HG03175 (cell line): Measurements from ENCODE around the gene NEDD4L.

Source experiments
- ATAC-seq: cut with Tn5 transposase; IDR thresholded peaks from one replicate; pipeline ENCODE4 v1.9.1; 2021; ENCODE audit warnings: mild to moderate bottlenecking, moderate library complexity; ENCODE audit not compliant: unreplicated experiment

NEDD4L gene

DNA sequence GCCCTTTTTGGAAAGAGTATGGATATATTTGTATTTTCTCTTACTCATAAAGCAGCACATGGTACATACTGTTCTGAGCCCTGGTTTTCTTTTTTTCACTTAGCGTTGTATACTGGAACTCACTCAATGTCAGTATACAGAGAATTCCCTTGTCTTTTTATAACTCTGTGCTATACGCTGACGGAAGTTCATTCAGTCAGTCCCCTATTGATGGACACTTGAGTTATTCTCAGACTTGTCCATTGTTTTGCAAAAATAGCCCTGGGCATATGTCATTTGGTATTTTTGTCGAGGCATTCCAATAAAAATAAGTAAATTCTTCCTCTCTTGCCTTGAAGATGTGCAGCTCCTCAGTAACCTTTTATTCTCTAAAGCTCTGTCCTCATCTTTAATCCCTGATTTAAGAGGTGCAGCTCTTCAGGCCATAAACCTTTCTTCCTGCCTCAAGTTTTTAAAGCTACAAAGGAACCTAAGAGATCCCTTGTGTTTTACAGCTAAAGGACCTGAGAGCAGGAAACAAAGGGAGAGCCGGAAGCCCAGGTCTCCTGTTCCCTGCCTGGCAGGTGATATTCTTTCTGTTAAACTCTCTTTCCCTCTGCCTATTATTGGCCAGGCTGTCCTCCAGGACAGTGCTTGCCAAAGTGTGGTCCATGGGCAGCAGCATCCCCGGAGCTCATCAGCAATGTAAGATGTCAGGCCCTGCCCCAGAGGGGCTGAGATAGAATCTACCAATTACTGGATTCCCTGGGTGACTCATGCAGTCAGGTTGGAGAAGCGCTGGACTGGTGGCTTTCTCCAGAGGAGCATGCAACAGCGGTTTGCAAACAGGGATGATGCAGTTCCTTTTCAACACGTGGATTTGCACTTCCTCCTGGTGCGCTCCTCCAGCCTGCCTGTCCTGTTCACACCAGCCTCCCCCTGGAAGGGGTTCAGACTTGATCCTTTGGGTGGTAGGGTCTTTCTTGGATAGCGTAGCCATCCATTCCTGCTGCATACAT is 158.0 kb downstream of the NEDD4L start:
- no peak for ATAC-seq

DNA sequence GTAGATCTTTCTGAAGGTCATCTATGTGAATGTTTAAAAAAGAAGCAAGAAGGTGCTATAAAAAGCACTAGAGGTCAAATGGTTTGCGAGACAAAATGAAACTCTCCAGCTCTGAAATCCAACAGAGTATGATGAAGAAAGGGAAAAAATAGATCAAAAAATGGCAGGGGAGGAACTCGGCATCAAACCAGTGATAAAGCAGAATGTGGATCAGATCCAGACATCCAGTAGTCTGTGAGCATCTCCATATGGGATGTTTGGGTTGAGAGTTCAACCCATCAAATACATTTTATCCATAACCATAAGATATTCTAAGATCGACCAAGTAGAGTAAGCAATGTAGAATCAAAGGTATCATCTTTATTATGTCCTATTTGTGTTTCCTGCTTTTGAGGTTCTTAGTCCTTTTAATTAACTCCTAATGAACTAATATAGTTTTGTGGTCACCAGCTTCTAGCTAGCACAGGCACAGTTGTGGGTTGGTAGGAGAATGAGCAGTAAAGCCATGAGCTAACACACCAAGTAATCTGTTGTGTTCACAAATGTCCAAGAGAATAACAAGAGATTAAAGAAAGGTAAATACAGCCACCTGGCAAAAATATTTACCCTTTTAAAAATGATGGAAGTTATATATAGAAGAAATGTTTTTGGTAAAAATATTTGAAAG is 160.9 kb downstream of the NEDD4L start:
- no peak for ATAC-seq

DNA sequence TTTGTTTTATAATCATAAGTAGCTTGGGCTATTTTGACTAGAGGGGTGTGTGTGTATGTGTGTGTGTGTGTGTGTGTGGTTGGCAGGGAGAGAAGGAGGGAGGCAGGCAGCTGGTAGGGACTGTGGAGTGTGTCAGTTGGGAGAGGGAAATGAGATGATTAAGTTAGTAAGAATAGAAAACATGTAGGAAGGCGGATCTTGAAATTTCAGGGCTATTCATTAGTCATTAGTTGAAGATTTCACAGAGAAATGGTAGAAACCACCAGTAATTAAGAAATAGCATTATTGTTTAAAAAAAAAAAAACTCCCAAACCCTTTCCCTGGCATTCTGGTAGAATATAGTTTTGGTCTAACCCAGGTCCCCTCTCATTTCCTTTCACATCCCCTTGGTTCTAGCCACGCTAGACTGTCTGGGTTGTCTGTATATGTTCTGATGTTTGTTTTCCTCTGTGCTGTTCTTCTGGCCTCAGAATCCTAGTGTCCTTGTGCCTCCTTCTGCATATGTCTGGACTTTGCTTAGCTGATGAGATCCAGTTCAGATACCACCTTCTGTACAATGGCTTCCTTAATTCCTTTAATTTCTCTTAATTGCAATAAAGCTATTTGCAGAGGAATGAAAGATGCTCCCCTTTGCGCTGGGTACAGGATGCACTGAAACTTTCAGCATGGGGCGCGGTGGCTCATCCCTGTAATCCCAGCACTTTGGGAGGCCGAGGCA is 161.6 kb downstream of the NEDD4L start:
- ATAC-seq, result no peak

DNA sequence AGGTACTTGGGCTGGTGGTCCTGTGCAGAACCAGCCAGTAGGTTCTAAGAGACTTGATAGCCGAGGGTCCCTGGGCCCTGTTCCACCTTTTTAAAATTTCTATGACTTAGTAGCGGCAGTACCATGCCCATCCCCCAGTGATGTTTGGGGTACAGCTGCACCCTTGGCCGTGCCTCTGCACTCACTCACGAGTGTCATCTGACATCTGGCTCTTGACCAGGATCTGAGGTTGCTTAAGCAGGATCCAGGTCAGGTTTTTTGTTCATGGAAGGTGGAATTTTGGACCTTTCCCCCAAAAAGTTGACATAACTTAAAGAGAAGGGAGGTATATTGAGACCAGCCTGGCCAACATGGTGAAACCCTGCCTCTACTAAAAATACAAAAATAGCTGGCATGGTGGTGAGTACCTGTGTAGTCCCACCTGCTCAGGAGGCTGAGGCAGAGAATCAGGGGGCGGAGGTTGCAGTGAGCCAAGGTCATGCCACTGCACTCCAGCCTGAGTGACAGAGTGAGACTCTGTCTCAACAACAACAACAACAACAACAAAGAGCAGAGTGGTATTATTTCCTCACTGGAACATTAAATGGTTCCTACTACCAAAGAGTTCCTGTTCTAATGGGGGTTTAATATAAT is 163.6 kb downstream of the NEDD4L start:
- ATAC-seq, result no peak

DNA sequence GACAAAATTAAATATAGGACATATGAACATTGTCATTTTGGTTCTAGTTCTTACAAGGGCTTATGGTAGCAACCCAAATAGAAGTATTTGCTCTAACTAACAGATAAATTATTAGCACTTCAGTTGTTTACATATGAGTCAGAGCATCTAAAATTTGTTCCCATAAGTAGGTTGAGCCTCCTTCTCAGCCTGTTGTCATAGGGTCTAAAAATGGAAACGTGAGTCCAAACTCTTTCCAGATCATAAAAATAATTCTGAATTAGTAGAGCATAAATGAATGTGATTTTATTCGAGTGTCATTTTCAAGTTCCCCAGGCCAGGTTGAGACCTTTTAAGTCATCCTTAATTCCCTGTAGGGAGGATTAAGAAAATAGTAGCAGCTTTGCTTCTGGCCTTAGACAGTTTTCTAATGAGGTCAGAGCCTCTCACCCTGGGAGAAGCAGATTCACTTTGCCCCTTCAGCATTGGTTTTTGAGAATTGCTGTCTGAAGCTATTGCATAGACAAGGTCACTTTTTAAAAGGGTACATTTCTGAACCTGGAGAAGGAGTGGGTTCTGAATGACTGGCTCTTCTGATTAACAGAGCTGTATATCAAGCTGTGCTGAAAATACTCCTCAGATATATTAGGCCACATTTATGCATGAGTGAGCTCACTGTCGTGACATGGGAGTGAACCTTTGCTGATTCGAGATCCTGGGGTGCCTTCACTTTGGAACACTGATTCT is 164.3 kb downstream of the NEDD4L start:
- no peak for ATAC-seq

DNA sequence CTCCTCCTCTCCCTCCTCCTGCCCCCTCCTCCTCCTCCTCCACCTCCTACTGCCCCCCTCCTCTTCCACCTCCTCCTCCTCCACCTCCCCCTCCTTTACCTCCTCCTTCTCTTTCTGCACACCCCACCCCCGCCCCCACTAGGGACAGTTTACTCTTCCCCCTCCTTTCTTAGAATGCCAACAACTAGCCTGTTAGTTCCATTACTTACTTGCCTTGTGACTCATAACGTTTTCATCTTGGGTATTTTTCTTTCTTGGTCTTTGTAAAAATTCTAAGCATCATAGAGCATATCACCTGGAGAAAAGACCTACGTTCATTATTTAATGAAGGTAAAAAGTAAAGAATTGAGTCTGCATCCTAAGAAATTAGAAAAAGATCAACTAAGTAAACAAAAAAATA is 165.3 kb downstream of the NEDD4L start:
- ATAC-seq, result no peak

DNA sequence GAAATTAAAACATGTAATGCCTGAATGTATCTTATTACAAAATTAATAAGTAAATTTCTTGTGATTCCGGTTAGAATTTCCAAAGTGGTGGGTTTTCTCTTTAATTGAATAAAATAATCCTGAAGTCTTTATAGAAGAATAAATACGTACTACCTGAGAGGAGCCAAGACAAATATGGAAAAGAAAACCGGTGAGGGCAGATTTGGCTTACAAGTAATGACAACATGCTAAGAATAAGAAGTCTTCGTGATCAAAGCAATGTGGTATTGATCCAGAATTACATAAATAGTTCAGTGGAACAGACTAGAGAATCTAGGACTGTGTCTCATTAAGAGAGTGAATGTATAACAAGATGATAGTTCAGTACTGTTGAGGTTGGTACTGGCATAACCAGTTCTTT is 167.5 kb downstream of the NEDD4L start:
- no peak for ATAC-seq

DNA sequence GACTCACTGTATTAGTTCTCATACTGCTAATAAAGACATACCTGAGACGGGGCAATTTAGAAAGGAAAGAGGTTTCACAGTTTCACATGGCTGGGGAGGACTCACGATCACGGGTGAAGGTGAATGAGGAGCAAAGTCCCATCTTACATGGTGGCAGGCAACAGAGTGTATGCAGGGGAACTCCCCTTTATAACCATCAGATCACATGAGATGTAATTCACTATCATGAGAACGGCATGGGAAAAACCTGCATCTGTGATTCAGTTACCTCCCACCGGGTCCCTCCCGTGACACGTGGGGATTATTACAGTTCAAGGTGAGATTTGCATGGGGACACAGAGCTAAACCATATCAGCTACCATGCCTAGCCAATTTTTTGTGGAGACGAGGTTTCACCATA is 168.2 kb downstream of the NEDD4L start:
- ATAC-seq, result no peak

DNA sequence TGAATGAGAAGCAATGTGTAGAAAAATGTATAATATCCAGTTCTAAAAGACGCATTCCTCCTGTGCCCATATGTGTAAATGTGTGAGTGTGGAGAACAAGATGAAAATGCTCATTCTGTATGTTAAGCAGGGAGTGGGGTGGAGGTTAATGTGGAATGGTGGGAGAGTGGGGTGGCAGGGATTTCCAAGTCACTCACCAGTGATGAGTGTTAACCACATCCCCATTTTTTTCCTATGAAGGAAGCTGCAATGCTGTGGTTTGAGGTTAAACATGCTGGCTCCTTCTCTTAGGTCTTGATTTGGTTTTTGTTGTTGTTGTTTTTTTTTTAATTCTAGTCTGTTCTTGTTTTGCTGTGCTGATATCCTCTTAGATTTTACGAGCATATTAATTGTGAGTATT is 169.4 kb downstream of the NEDD4L start:
- no peak for ATAC-seq

DNA sequence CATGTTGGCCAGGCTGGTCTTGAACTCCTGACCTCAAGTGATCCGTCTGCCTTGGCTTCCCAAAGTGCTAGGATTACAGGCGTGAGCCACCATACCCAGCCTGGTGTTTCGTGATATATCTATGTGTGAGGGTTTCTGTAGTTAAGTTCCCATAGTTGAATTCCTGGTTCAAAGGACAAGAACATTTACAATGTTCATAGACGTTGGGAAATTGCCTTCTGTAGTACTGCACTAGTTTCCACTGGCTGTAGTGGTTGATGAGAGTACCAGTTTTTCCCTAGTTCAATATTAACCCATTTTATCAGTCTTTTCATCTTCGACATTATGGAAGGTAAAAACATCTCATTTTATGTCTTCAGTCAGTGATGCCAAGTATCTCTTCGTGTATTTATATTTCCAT is 171.0 kb downstream of the NEDD4L start:
- no peak for ATAC-seq

DNA sequence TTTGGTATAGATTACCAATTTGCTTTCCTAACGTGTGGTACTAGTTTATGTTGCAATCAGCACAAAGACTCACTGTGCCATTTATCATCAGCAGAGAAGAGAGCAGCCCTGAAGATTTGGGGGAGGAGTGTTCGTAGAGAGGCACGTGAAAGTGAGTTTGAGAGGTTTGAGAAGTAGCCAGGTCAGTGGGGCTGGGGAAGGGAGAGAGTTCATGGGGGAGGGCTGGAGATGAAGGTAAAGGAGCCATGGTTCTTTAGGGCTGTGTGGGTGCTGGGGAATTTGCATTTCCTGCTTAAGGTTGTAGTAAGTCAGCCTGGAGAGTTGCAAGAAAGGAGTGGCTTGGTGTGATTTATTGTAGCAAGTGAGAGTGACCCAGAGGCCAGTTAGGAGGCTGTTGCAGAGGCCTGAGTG is 172.1 kb downstream of the NEDD4L start:
- no peak for ATAC-seq

DNA sequence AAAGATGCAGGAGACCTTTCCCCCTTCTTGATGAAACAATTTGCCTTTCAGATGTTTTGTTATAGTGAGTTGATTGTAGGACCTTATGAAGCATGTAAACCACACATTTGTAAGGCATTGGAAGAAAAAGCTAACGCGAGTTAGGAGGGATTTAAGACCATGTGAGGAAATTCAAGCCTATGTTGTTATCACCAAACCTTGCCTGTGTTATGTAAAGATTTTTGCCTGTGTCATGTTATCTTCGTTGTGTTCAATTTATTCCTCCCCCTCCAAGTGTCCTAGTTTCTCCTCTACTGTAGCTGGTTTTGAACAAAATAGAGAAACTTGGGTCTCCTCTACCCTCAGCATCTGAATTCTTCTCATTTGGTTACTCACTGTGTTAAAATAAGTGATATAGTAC is 173.0 kb downstream of the NEDD4L start:
- no peak for ATAC-seq

DNA sequence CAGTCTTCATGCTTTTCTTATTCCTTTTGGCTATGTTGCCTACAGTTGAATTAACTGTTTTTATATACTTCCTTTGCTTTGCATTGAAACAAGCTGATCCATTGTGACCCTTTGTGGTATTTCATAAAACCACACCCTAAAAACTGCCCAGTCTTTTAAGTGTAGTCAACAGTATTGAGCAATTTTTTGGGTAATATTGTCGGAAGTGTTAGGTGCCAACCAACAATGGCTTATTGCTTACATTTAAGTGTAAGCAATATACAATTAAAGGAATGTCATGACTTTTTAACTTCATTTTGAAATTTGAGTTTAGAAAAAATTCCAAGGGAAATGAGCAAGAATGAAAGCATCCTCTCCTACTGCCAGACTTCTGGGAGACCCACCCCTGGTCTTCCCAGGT is 174.1 kb downstream of the NEDD4L start:
- ATAC-seq, result no peak

DNA sequence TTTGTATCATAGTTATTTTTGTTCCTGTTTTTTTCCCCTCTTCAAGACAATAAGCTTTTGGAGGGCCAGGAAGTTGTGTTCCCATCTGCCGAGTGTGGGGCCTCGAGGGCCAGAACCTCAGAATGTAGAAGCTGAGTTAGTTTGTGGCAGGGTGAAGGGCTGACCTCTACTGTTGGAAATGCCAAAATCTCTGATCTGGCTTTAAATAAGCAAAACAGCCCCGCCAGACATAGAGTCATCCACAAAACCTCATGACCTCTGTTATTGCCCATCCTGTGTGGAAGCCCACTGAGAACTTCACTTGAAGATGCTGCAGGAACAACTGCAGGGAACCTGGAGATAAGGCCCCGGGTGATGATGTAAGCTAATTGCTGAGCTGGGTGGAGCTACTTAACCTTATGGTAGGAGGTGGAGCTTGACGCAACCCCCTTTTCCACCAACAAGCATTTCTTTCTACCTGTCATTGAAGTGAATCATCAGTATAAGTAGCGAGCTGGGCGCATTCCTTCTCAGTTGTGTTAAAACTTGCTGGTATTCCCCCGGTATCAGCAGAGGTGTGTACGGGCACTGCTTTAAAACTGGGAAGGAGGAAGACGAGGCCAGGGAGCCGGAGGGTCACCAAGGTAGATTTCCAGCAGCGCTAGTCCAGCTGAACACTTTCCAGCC is 177.2 kb downstream of the NEDD4L start:
- ATAC-seq, result no peak

DNA sequence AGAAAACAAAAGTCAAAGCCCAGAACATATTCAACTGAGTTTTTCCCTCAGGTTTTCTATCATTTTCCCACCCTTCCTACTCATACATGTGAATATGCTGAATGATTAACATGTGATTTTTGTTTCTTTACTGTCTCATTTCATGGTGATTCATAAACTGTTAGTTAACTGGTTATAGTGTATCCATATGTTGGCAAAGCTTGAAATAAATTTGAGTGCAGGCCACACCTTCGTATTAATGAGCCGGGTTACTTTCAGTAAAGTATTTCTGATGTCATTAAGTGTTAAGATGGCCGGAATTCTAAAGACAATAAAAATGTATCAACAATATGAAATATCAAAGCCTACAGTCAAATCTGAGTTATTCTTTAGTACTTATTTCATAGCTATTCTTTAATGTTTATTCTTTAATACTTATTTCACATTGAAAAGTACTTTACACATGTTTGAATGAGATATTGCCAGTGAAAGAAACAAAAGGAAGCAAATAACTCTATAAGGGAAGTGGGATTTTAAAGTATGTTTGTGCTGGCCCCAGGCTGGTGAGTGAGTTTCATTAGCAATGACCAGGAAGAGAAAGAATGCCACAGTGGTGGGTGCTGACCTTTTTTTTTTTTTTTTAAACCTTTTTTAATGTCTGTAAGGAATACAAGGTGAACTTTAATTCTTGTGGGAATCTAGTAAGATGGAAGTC is 178.6 kb downstream of the NEDD4L start:
- no peak for ATAC-seq

DNA sequence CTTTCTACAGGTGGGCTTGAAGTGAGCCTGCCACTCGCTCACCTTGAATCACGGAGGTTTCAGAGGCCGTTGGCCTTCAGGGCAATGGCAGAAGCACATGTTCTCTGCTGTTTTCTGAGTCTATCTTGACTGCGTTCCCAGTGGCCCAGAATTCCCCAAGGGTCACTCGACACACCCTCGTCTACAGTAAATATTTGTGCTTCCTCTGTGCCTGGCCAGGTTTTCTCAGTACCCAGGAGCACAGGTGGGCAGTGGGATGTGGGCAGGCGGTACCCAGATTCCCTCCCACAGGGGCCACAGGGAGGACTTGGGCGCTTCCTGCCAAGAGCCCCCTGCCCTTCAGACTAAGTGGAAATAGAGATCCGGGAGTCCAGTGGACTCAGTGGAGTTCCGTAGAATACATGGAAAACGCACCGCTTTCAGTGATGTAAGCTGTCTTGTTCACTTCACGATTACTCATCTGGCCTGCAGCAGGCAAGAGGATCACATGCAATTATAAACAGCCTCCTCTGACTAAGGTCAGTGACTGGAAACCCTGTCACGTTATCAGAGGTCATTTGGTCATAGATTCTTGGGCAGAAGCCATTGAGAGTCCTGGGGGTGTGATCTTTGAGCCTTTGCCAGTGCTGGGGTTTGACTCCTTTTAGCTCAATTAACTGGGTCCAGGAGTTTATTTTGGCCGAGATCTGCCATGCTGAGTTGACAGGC is 179.8 kb downstream of the NEDD4L start:
- no peak for ATAC-seq

DNA sequence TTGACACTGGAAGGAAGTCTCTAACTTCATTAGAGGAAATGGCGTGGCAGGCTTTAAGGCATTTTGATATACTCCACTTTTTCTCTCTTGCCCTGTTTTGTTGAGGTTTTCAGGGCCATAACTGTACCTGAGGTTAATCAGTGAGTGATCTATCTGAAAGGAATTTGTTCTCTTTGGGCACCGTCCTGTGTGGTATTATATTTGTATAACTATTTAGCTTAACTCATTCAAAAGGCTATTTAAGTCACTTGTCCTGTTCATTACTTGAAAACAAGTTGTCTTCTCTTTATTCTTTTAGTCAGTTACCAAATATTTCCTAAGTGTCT is 180.4 kb downstream of the NEDD4L start:
- ATAC-seq, result no peak

DNA sequence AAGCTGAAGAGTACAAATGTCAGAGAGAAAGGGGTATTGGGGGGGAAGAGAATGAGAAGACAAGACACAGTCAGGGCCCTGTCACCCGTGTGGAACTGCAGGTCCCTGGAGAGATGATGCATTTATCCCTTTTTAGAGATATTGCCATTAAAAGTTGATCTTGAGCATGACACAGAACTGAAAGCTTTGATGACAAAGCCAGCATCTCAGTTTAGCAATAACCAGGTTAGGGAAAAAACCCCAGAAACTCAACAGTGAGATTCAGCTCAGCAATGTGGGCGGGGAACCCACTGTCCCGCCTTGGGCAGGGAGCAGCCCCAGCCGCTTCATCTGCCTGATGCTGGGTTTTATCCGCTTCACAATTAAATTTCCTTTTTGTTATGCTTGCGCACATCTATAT is 181.1 kb downstream of the NEDD4L start:
- peak; percentile 67 for ATAC-seq

DNA sequence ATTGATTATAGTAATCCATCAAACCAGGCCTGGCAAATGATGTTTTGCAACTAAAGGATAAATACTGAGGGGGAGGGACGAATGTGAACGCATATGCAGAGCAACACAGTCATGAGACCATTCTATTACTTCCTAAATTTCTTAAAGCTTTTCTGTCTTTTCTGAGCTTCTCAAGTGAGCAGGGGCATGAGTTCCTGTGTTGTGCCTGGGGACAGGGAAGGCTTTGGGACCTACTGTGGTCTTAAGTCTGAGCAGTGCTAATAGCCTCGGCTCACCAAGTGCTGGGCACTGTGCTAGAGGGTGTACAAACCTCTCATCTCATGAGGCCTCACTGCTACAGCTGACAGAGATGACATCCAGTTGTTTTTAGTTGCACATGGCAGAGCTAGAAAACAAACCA is 182.4 kb downstream of the NEDD4L start:
- ATAC-seq, result no peak
